ENCODE results near the gene NRP2.

DNA sequence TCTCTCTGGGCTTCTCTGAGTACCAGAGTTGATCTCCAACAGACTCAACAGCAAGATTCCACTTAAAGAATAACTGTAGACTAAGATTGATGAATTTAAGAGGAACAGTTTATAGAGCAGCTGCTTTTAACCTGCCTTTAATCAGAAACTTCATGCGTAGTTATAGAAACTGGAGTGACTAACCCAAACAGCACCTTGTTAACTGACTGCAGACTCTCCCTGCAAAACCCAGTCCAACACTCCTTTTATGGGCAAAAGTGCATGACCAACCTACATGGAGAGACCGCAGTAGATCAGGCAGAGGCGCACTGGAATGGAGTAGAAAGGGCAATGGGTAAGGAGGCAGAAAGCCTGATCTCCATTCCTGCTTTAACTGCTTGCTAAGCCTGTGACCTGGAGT lies 110.6 kb downstream of the NRP2 start:
- TF ChIP-seq POLR2A (IDR thresholded peaks at IDR 0.05): no peak
- TF ChIP-seq, protein P1, sequence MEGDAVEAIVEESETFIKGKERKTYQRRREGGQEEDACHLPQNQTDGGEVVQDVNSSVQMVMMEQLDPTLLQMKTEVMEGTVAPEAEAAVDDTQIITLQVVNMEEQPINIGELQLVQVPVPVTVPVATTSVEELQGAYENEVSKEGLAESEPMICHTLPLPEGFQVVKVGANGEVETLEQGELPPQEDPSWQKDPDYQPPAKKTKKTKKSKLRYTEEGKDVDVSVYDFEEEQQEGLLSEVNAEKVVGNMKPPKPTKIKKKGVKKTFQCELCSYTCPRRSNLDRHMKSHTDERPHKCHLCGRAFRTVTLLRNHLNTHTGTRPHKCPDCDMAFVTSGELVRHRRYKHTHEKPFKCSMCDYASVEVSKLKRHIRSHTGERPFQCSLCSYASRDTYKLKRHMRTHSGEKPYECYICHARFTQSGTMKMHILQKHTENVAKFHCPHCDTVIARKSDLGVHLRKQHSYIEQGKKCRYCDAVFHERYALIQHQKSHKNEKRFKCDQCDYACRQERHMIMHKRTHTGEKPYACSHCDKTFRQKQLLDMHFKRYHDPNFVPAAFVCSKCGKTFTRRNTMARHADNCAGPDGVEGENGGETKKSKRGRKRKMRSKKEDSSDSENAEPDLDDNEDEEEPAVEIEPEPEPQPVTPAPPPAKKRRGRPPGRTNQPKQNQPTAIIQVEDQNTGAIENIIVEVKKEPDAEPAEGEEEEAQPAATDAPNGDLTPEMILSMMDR (IDR thresholded peaks at IDR 0.05 in 4 of 5, conservative IDR thresholded peaks at IDR 0.05 in 1 of 5): no peak

Data from gastrocnemius medialis (tissue), 4 donors.